ENCODE data around the gene HAUS6.

HAUS6 gene

DNA sequence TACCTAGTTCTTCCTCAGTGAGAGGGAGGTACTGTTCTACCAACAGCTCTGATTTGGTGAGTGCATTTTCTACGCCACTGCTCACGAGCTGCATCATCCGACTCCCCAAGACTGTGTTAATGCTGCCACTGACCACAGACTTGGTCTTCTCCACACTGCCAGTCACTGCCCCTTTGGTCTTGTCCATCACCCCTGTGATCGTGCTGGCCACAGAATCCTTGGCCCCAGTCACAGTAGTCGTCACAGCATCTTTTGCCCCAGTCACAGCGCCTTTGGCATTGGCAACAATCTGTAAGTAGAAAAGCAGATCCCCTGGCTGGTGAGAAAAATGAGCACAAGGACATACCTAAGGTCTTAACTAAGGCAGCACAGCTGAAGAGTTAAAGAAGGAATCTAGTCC, 18.2 kb upstream of the HAUS6 start:
- TF ChIP-seq, protein P1, sequence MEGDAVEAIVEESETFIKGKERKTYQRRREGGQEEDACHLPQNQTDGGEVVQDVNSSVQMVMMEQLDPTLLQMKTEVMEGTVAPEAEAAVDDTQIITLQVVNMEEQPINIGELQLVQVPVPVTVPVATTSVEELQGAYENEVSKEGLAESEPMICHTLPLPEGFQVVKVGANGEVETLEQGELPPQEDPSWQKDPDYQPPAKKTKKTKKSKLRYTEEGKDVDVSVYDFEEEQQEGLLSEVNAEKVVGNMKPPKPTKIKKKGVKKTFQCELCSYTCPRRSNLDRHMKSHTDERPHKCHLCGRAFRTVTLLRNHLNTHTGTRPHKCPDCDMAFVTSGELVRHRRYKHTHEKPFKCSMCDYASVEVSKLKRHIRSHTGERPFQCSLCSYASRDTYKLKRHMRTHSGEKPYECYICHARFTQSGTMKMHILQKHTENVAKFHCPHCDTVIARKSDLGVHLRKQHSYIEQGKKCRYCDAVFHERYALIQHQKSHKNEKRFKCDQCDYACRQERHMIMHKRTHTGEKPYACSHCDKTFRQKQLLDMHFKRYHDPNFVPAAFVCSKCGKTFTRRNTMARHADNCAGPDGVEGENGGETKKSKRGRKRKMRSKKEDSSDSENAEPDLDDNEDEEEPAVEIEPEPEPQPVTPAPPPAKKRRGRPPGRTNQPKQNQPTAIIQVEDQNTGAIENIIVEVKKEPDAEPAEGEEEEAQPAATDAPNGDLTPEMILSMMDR (IDR thresholded peaks at IDR 0.05; ENCODE audit: insufficient read depth, low read length, poor library complexity, severe bottlenecking) = no peak
- H3K36me3 ChIP-seq (ENCODE audit: control insufficient read depth, insufficient read depth, low read length) = peaks cover 18% of the 10 kb centered on the region
- no peak overlapping the region for H3K4me3 ChIP-seq (replicated peaks; ENCODE audit: low read depth, low read length)
- DNase-seq (ENCODE audit: extremely low read depth, insufficient read length) = no peak
- H3K27me3 ChIP-seq (replicated peaks; ENCODE audit: control insufficient read depth, insufficient read depth, low read length) = no peaks in the 10 kb centered on the region

DNA sequence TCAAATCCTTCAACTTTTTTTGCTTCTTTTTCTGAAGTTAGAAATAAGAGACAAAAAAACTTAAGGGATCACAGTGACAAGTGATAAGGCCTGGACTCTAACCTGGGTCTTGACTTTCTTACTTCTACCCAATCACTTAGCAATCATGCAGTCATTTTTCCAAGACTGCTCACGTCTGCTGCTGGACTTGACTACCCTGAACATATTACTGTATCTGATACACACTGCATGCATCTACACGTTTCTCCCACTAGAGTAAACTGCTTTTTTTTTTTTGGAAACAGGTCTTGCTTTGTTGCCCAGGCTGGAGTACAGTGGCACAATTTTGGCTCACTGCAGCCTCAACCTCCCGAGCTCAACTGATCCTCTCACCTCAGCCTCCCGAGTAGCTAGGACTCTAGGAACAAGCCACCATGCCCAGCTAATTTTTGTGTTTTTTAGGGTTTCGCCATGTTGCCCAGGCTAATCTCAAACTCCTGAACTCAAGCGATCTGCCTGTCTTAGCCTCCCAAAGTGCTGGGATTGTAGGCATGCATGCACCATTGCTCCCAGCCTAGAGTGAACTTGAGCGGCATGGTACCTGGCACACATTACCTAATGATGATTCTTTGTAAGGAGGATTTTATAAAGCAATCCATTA, 17.2 kb upstream of the HAUS6 start:
- no peak for DNase-seq (ENCODE audit: extremely low read depth, insufficient read length)
- Histone ChIP-seq H3K27me3 (replicated peaks; ENCODE audit: control insufficient read depth, insufficient read depth, low read length) (no peaks in the 10 kb centered on the region), H3K36me3 (ENCODE audit: control insufficient read depth, insufficient read depth, low read length) (peaks cover 22% of the 10 kb centered on the region), H3K4me3 (replicated peaks; ENCODE audit: low read depth, low read length) (no peak overlapping the region)
- TF ChIP-seq, protein P1 (IDR thresholded peaks at IDR 0.05; ENCODE audit: insufficient read depth, low read length, poor library complexity, severe bottlenecking) = no peak

DNA sequence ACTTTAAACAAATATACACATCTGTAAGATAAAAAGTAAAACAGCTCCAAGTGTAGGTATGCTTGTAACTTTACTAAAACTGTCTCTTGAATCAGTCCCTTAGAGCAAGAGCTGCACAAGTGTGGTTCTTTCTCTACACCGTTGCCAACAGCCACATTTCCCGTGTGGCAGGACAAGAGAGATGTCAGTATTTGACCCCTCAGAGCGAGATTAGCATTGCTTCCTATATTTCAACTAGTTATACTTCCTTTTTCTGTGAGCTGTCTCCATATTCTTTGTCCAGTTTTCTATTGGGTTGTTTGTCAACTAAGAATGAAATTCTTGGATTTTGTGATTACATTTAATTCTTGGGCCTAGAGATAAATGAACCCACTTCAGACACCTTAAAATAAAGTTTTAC, 16.5 kb upstream of the HAUS6 start:
- peaks cover 22% of the 10 kb centered on the region for H3K36me3 ChIP-seq (ENCODE audit: control insufficient read depth, insufficient read depth, low read length)
- TF ChIP-seq, protein P1 (IDR thresholded peaks at IDR 0.05; ENCODE audit: insufficient read depth, low read length, poor library complexity, severe bottlenecking) = no peak
- DNase-seq (ENCODE audit: extremely low read depth, insufficient read length) = no peak
- no peak overlapping the region for H3K4me3 ChIP-seq (replicated peaks; ENCODE audit: low read depth, low read length)
- no peaks in the 10 kb centered on the region for H3K27me3 ChIP-seq (replicated peaks; ENCODE audit: control insufficient read depth, insufficient read depth, low read length)

DNA sequence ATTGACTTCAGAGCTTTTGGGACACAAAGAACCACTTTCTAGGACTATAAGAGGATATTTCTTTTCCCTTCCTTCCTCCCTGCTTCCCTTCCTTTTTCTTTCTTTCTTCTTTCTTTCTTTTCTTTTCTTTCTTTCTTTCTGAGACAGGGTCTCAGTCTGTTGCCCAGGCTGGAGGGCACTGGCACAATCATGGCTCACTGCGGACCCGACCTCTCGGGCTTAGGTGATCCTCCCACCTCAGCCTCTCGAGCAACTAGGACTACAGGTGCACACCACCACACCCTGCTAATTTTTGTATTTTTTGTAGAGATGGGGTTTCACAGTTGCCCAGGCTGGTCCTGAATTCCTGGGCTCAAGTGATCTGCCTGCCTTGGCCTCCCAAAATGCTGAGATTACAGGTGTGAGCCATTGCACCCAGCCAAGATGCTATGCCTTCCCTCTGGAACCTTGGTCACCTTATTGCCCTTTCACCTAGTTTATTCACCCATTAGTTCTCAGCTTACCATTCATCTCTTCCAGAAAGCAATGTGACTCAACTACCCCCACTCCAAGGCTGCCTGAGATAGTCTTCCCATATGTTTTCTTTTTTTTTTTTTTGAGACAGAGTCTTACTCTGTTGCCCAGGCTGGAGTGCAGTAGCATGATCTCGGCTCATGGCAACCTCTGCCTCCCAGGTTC, 14.5 kb upstream of the HAUS6 start:
- Histone ChIP-seq H3K27me3 (replicated peaks; ENCODE audit: control insufficient read depth, insufficient read depth, low read length) (no peaks in the 10 kb centered on the region), H3K36me3 (ENCODE audit: control insufficient read depth, insufficient read depth, low read length) (peaks cover 20% of the 10 kb centered on the region), H3K4me3 (replicated peaks; ENCODE audit: low read depth, low read length) (no peak overlapping the region)
- no peak for DNase-seq (ENCODE audit: extremely low read depth, insufficient read length)
- TF ChIP-seq, protein P1 (IDR thresholded peaks at IDR 0.05; ENCODE audit: insufficient read depth, low read length, poor library complexity, severe bottlenecking) = no peak

DNA sequence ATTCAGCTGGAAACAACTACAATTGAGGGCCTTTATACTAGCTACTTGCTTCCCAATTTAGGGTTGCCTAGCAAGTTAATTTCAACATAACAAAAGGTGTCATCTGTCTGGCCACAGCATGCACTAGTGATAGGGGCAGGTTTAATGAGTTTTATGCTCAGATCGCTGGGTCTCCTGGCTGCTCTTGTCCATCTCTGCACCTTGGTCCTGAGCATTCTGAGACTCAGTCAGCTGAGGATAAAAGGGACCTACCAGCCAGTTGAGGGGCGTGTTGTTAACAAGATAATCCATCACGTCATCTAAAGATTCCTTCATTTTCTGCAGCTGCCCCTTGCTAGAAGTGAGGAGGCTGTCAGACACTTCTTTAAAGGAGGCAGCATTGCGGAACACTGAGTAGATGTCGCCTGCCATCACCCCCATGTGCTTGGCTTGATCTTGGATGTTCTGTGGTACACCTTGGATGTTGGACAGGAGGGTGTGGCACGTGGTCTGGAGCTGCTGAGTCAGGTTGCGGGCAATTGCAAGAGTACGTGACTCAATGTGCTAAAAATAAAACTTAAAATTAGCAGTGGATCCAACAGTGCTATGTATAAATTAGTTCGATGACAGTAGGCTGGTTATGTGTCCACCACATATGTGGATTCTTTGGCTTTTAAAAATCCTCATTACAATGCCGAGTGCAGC, 13.5 kb upstream of the HAUS6 start:
- Histone ChIP-seq H3K27me3 (replicated peaks; ENCODE audit: control insufficient read depth, insufficient read depth, low read length) (no peaks in the 10 kb centered on the region), H3K36me3 (ENCODE audit: control insufficient read depth, insufficient read depth, low read length) (peaks cover 20% of the 10 kb centered on the region), H3K4me3 (replicated peaks; ENCODE audit: low read depth, low read length) (no peak overlapping the region)
- TF ChIP-seq, protein P1 (IDR thresholded peaks at IDR 0.05; ENCODE audit: insufficient read depth, low read length, poor library complexity, severe bottlenecking) = no peak
- no peak for DNase-seq (ENCODE audit: extremely low read depth, insufficient read length)

Data from GM06990 (cell line).